GM21360 (cell line): ENCODE data around the gene EFNA5.
A peak's percentile ranks its signal among the peaks of the same experiment; 100 is the strongest.

ENCODE experiments used
- ATAC-seq: cut with Tn5 transposase; IDR thresholded peaks from one replicate; pipeline ENCODE4 v1.9.1; 2021; ENCODE audit warnings: mild to moderate bottlenecking, moderate library complexity; ENCODE audit not compliant: unreplicated experiment

EFNA5 gene

GRCh38 chr5:107572715-107573368, 97.9 kb downstream of the EFNA5 start:
- ATAC-seq = no peak

DNA sequence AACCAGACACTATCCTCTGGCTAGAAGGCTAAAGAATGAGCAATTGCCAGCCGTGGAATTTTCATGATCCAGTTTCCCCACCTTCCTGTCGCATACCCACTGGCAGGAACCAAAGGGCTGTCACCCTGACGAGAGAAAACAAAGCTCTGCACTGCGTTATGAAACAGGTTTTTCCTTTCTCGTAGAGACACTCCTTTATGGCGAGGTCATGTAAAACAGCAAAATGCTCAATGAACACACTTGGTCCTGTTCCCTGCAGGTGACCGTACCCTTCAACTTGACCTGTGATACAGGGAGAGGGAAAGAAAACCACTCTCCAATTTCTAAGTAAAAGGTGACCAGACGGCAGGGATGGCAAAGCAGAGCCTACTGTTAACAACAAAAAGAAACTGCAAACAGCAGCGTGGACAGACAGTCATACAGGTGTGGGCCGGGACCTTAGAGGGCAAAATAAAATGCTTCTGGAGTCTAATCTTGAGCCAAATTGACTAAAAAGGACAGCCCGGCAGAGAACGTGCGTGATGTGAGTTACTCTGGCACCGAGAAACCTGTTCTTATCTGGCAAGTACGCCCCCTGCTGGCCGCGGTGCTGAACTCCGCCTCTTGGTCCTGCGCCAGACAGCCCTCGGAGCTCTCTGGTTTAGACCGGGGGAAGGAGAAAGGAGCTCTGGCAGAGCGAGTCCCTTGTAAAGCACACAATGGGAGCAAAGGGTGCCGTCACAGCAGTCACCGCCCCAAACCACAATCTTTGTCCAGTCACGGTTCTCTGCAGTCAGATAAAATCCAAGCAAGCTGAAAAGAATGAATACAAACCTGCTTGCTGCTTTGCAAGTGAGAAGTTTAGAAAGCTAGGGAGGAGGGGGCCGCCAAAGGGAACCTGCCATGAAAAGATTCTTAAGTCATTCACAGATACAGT, 98.9 kb downstream of the EFNA5 start:
- ATAC-seq = peak; percentile 54

DNA sequence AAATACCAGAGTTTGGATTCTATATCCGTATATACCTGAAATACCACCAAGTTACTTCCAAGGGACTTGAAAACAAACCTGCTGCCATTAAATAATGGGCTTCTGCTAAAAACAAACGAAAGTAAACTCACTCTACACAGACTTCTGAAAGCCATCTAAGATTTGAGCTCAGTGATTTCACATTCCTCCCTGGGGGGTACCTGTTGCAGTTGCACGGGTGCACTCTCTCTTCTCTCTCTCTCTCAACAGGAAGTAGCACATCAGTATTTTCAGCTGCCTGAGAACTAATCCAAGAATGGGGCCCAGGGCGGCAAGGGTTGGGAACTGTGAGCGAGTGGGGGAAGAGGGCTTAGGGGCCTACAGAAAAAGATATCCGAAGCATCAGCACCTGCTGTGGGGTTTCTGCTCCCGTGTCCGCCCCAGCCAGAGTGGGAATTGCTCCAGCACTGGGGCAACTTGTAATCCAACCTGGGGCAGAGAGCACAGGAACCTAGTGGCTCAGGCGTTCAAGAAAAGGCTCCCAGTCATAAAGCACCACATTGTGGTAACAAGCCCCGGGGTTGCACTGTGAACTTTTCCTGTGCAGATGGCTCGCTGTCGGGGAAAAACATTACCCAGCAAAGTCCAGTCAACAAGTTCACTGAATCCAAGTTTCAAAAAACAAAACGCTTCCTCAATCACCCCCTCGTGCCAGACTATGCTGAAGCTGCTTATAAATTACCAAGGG, 99.8 kb downstream of the EFNA5 start:
- ATAC-seq = peak; percentile 77

GRCh38 chr5:107570181-107570580, 100.6 kb downstream of the EFNA5 start:
- ATAC-seq = no peak

DNA sequence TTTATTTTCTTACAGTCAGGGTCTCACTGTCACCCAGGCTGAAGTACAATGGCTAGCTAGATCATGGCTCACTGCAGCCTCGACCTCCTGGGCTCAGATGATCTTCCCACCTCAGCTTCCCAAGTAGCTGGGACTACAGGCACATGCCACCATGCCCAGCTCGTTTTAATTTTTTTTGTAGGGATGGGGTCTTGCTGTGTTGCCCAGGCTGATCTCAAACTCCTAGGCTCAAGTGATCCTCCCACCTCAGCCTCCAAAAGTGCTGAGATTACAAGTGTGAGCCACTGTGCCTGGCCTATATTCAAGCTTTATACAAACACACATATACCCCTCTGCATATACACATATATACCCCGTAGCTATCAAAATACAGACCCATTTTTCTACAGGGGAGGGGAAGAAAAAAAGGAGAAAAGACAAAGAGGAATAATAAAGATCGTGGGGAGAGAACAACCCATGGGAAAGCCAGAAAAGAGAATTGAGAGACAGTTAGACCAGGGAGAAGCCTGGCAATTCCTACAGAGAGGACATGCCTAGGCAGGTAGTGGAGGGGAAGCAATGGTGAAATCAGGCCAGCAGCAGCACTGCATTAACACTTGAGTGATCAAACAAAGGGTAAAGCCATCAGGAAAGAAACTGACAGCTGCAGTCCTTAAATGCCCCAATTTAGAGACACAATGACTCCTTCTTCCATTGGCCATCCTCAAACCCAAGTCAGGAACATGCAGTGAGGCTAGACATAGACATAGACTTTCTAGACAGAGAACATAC, 102.7 kb downstream of the EFNA5 start:
- no peak for ATAC-seq

DNA sequence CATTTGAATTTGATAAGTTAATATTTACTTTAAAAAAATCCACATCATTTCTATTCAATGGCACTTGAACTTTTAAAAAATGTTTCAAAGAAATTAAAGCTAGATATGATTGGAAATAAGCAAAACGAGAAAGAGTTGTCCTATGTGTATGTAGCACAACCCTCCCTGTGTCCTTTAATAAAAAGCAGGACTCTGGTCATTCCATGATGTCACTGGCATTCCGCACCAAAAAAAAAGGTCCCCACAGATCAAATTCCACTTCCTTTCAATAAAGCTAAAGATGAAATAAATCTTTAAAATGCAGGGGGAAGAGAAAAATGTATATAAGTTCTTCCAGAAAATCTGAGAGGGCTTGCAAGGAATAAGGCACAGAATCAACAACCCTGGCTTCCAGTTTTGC, 103.8 kb downstream of the EFNA5 start:
- ATAC-seq = no peak

DNA sequence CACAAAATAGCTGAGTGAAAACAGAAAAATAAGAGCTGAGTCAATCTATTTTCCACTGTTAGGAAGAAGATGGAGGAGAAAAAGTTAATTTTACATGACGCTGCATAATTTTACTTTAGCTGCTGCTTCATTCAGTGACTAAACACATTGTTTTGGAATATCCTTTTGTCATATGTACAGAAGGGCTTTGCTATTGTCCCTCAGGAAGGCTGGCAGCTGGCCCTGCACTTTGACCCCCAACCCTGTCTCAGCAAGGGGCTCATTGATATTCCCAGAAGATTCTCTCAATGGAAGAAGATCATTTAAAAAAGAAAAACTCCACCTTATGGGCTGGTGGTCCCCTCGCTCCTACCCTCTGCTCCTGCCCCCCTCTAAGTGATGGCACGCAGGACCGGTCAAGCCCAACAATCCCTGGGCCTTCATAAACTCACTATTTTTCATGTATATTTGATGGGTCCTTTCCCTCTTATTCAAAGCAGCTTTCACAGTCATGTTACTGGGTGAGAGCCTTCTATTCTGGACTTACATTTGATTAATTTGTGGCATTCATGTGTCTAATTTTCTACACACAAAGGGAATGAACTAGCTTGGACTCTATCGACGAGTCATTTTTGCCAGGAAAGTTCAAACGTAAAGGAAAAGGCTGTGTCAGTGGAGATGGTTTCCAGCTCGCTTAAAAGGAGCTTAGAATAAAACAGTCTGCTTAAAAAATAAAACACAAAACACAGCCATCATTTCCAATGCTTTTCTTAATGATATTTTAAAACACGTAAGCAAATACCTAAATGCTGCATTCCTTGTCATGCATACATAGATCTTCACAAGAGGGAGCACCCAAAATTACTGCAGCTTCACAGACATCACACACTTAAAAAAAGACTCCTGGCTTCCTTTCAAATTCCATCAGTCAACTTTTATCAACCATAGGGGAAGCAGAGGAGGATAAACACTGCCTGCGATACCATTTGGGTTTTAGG, 104.7 kb downstream of the EFNA5 start:
- no peak for ATAC-seq

- ATAC-seq = no peak
Observed at GRCh38 chr5:107564931-107565372, 105.8 kb downstream of the EFNA5 start.

DNA sequence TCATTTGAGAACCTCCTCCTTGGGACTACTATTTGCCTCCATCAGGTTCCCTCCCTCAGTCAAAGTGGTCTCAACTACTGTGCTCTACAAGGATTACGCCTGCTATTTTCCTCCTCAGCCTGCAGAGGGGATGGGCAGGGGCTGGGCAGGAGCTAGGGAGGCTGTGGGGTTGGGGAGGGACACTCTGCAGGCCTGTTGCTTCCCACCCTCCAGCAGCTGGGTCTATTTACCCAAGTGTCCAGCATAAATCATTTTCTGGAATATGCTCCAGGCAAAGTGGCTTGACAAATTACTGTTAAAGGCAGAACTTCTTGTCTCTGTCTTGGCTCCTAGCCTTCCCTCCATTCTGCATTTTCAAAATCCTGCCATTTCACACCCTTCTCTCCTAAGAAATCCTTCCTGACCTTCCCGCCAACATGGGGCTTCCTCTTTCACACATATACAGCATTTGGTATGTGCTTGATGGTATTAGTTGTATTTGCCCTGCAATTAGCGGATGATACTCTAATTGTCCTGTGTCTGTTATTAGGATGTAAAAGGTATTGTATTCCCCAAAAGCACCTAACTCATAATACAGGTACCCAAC, 106.7 kb downstream of the EFNA5 start:
- ATAC-seq = no peak

GRCh38 chr5:107560377-107560776, 110.4 kb downstream of the EFNA5 start:
- ATAC-seq = no peak

- no peak for ATAC-seq
Observed at GRCh38 chr5:107558823-107559375, 111.8 kb downstream of the EFNA5 start.

GRCh38 chr5:107557051-107557658, 113.6 kb downstream of the EFNA5 start:
- no peak for ATAC-seq

GRCh38 chr5:107556575-107556974, 114.2 kb downstream of the EFNA5 start:
- ATAC-seq = no peak

DNA sequence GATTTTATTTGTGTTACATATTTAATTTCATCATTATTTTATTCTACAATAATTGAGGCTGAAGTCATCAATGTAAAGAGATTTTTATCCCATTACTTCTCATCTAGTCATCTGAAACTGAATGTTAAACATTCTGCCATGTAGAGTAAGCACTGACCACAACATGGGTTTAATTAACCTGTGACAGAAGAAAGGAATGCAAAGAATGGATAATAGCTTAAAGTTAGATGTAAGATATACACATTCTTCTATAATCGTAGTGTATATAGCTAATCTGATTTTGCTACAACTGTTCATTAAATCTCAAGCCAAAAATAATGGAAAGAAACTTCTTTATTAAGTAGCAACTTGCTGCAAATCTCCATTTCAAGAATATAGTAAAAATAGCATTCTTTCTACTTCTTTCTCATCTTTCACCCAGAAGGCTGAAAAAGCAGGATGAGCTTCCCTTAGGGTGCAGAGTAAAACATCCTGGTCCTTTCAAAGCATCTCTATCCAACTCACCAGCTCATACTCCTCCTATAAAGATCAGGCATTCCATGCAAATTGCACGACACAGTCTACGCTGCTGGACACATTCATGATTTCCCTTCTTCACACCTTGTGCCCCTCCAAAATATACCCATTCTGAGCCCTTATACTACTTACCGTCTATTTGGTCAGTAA, 115.2 kb downstream of the EFNA5 start:
- ATAC-seq = no peak

GRCh38 chr5:107554776-107555424, 115.8 kb downstream of the EFNA5 start:
- ATAC-seq = no peak

- ATAC-seq = no peak
Observed at GRCh38 chr5:107553117-107553555, 117.6 kb downstream of the EFNA5 start.

DNA sequence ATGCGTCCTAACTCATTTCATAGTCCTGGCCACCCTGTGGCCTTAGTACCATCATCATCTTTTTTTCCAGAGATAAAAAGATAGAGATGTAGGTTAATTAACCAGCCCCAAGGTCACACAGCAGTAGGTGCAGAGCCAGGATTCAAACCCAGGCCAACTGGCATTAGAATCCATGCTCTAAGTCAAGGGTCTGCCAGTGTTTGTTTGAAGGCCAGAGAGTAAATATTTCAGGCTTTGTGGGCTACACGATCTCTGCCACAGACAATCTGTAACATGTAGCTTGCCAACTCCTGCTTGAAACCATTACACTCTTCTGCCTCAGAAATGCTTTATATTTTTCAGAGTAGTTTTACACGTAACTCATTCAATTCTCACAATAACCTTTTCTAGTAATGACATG, 119.6 kb downstream of the EFNA5 start:
- no peak for ATAC-seq
